ENCODE measurements around the gene SLC25A12. TPM values are rescaled to one million over a fixed set of nuclear protein-coding genes. Genes with fewer than 3 reads are reported as not detected.

SLC25A12 gene
- polyA plus RNA-seq, 2 of the 4 experiments (the other 2 are of a cell fraction), result 12.5 to 26.8 TPM

- TF ChIP-seq EHF (CRISPR knock-in tag; IDR thresholded peaks at IDR 0.05), result no peak
- TF ChIP-seq, protein P1, sequence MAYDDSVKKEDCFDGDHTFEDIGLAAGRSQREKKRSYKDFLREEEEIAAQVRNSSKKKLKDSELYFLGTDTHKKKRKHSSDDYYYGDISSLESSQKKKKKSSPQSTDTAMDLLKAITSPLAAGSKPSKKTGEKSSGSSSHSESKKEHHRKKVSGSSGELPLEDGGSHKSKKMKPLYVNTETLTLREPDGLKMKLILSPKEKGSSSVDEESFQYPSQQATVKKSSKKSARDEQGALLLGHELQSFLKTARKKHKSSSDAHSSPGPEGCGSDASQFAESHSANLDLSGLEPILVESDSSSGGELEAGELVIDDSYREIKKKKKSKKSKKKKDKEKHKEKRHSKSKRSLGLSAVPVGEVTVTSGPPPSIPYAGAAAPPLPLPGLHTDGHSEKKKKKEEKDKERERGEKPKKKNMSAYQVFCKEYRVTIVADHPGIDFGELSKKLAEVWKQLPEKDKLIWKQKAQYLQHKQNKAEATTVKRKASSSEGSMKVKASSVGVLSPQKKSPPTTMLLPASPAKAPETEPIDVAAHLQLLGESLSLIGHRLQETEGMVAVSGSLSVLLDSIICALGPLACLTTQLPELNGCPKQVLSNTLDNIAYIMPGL (CRISPR knock-in tag; IDR thresholded peaks at IDR 0.05; ENCODE audit: borderline replicate concordance), result no peak
- no peak for TF ChIP-seq HEYL (CRISPR knock-in tag; IDR thresholded peaks at IDR 0.05)
- TF ChIP-seq POLR2A (IDR thresholded peaks at IDR 0.05; ENCODE audit: low read length), result no peak
- TF ChIP-seq RCOR1 (IDR thresholded peaks at IDR 0.05; ENCODE audit: low read depth, low read length), result no peak
- no peak for TF ChIP-seq FOXS1 (CRISPR knock-in tag; IDR thresholded peaks at IDR 0.05)
- no peak for TF ChIP-seq HOXB13 (CRISPR knock-in tag; IDR thresholded peaks at IDR 0.05; ENCODE audit: low read depth)
- no peak for TF ChIP-seq ELK1 (IDR thresholded peaks at IDR 0.05; ENCODE audit: low read depth, low read length)
- TF ChIP-seq KDM1A (IDR thresholded peaks at IDR 0.05; ENCODE audit: low read depth), result no peak
- TF ChIP-seq ZSCAN20 (CRISPR knock-in tag; IDR thresholded peaks at IDR 0.05), result no peak
- no peak for TF ChIP-seq RNF2 (IDR thresholded peaks at IDR 0.05; ENCODE audit: borderline replicate concordance, low read depth)
- TF ChIP-seq, protein P2, sequence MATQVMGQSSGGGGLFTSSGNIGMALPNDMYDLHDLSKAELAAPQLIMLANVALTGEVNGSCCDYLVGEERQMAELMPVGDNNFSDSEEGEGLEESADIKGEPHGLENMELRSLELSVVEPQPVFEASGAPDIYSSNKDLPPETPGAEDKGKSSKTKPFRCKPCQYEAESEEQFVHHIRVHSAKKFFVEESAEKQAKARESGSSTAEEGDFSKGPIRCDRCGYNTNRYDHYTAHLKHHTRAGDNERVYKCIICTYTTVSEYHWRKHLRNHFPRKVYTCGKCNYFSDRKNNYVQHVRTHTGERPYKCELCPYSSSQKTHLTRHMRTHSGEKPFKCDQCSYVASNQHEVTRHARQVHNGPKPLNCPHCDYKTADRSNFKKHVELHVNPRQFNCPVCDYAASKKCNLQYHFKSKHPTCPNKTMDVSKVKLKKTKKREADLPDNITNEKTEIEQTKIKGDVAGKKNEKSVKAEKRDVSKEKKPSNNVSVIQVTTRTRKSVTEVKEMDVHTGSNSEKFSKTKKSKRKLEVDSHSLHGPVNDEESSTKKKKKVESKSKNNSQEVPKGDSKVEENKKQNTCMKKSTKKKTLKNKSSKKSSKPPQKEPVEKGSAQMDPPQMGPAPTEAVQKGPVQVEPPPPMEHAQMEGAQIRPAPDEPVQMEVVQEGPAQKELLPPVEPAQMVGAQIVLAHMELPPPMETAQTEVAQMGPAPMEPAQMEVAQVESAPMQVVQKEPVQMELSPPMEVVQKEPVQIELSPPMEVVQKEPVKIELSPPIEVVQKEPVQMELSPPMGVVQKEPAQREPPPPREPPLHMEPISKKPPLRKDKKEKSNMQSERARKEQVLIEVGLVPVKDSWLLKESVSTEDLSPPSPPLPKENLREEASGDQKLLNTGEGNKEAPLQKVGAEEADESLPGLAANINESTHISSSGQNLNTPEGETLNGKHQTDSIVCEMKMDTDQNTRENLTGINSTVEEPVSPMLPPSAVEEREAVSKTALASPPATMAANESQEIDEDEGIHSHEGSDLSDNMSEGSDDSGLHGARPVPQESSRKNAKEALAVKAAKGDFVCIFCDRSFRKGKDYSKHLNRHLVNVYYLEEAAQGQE (IDR thresholded peaks at IDR 0.05), result no peak
- no peak for TF ChIP-seq NR3C1 (IDR thresholded peaks at IDR 0.05)
- TF ChIP-seq BHLHE40 (IDR thresholded peaks at IDR 0.05; ENCODE audit: low read depth, low read length), result no peak
- CTCF ChIA-PET, result interaction anchor here (1.2 to 1.9 kb wide), 2 partner anchors 11 to 12 kb away, joined by 4 to 7 read pairs; no protein-coding TSS in a partner anchor
- WGBS (ENCODE audit: missing lambda C conversion rate), result 50% methylated on average over 6 of the region's 6 CpGs
- POLR2A ChIA-PET, result no interaction called here
- H3K9me3 ChIP-seq, result no peaks in the 10 kb centered on the region
- peak in 1 of 2 experiments; percentile 61; a peak in 2 of 6 replicates for ATAC-seq
- FAIRE-seq, result no peak
- H3K4me2 ChIP-seq, result peak overlapping the region; percentile 38
- H3K27ac ChIP-seq, result 0 out of 6 replicates have a peak overlapping the region, but pooled peaks of 1 of the 2 experiments have one; percentile 35
- no peak for DNase-seq (ENCODE audit: low read depth in 1 of 2, low spot score in 1 of 2)
- H3K4me1 ChIP-seq, result peaks cover 11% of the 10 kb centered on the region
- no peak overlapping the region for H3K4me3 ChIP-seq
These were observed 95.8 kb downstream of the SLC25A12 start for GRCh38 chr2:171798156-171798820.

- CTCF ChIA-PET, result interaction anchor here (0.7 to 1.6 kb wide), 3 partner anchors 18 to 279 kb away, joined by 3 read pairs; no protein-coding TSS in a partner anchor
- FAIRE-seq (no peak), ATAC-seq (no peak), DNase-seq (ENCODE audit: low read depth in 1 of 2, low spot score in 1 of 2) (no peak)
- 91% methylated on average over 4 of the region's 4 CpGs for WGBS (ENCODE audit: missing lambda C conversion rate)
- Histone ChIP-seq H3K27ac (no peak overlapping the region), H3K4me2 (no peak overlapping the region), H3K4me1 (peaks cover 11% of the 10 kb centered on the region), H3K4me3 (no peak overlapping the region), H3K9me3 (no peaks in the 10 kb centered on the region)
- POLR2A ChIA-PET, result no interaction called here
- TF ChIP-seq CEBPB (IDR thresholded peaks at IDR 0.05), result no peak
- no peak for TF ChIP-seq HDAC2 (IDR thresholded peaks at IDR 0.05)
- no peak for TF ChIP-seq TFCP2L1 (CRISPR knock-in tag; IDR thresholded peaks at IDR 0.05)
- no peak for TF ChIP-seq KDM1A (IDR thresholded peaks at IDR 0.05; ENCODE audit: low read depth)
- TF ChIP-seq MYC (IDR thresholded peaks at IDR 0.05; ENCODE audit: borderline replicate concordance, low read length), result no peak
- TF ChIP-seq RFX5 (IDR thresholded peaks at IDR 0.05), result no peak
- no peak for TF ChIP-seq ELK1 (IDR thresholded peaks at IDR 0.05; ENCODE audit: low read depth, low read length)
- no peak for TF ChIP-seq CHD4 (IDR thresholded peaks at IDR 0.05; ENCODE audit: borderline replicate concordance)
- no peak for TF ChIP-seq MAZ (IDR thresholded peaks at IDR 0.05; ENCODE audit: borderline replicate concordance, low read depth, low read length)
- no peak for TF ChIP-seq ZC3H11A (IDR thresholded peaks at IDR 0.05)
- no peak for TF ChIP-seq JUN (IDR thresholded peaks at IDR 0.05)
- no peak for TF ChIP-seq CBX2 (IDR thresholded peaks at IDR 0.05; ENCODE audit: borderline replicate concordance, low read depth)
- TF ChIP-seq HOXA7 (CRISPR knock-in tag; IDR thresholded peaks at IDR 0.05), result no peak
These were observed 99.1 kb downstream of the SLC25A12 start for GRCh38 chr2:171794918-171795317.
